ENCODE measurements around the gene UAP1L1. TPM values are rescaled to one million over a fixed set of nuclear protein-coding genes. Genes with fewer than 3 reads are reported as not detected.

Gene UAP1L1
- total RNA-seq, 2 experiments from 2014 or later, result 49.8 to 50.1 TPM

- POLR2A ChIA-PET, result interaction anchor here (0.8 to 1.0 kb wide), 2 partner anchors 10 to 125 kb away, joined by 3 read pairs; no protein-coding TSS in a partner anchor
- CTCF ChIA-PET, result interaction anchor here (0.9 kb wide), 1 partner anchor 11 kb away, joined by 3 read pairs; the partner anchor contains the start of gene MAN1B1
- H3K9me3 Mint-ChIP-seq, result no peaks in the 10 kb centered on the region
- intact Hi-C loops (cut with micrococcal nuclease), result no loop called here
- no peak for ATAC-seq
- no peaks in the 10 kb centered on the region for H3K27me3 Mint-ChIP-seq
- no peak for DNase-seq
- H3K27ac Mint-ChIP-seq, result no peak overlapping the region
- TF ChIP-seq CTCF (IDR thresholded peaks at IDR 0.05), result no peak
- H3K4me3 Mint-ChIP-seq, result no peak overlapping the region
- H3K36me3 Mint-ChIP-seq (ENCODE audit: low read depth), result peaks cover 21% of the 10 kb centered on the region
- H3K4me1 Mint-ChIP-seq (ENCODE audit: low read depth), result peaks cover 23% of the 10 kb centered on the region
These were observed 20.6 kb downstream of the UAP1L1 start for GRCh38 chr9:137097761-137098462.

GRCh38 chr9:137099231-137099630, 21.9 kb downstream of the UAP1L1 start:
- ATAC-seq, result no peak
- POLR2A ChIA-PET, result interaction anchor here (0.7 kb wide), 1 partner anchor 8 kb away, joined by 3 read pairs; no protein-coding TSS in a partner anchor
- no peak for DNase-seq
- Mint-ChIP-seq H3K27me3 (no peaks in the 10 kb centered on the region), H3K36me3 (ENCODE audit: low read depth) (peaks cover 19% of the 10 kb centered on the region), H3K4me1 (ENCODE audit: low read depth) (peaks cover 21% of the 10 kb centered on the region), H3K27ac (no peak overlapping the region), H3K9me3 (no peaks in the 10 kb centered on the region), H3K4me3 (no peak overlapping the region)
- CTCF ChIA-PET, result interaction anchor here (0.6 kb wide), 1 partner anchor 311 kb away, joined by 3 read pairs; no protein-coding TSS in a partner anchor
- intact Hi-C loops (cut with micrococcal nuclease), result no loop called here
- TF ChIP-seq CTCF (IDR thresholded peaks at IDR 0.05), result no peak

DNA sequence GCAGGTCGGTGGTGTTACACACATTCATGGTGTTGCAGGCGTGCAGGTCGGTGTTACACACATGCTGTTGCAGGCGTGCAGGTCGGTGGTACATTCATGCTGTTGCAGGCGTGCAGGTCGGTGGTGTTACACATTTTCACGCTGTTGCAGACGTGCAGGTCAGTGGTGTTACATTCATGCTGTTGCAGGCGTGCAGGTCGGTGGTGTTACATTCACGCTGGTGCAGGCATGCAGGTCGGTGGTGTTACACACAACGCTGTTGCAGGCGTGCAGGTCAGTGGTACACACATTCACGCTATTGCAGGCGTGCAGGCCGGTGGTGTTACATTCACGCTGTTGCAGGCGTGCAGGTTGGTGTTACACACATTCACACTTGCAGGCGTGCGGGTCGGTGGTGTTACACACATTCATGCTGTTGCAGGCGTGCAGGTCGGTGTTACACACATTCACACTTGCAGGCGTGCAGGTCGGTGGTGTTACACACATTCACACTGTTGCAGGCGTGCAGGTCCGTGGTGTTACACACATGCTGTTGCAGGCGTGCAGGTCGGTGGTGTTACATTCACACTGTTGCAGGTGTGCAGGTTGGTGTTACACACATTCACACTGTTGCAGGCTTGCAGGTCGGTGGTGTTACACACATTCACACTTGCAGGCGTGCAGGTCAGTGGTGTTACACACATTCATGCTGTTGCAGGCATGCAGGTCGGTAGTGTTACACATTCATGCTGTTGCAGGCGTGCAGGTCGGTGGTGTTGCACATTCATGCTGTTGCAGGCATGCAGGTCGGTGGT, 26.1 kb downstream of the UAP1L1 start:
- no peak for ATAC-seq
- TF ChIP-seq CTCF (IDR thresholded peaks at IDR 0.05), result no peak
- intact Hi-C loops (cut with micrococcal nuclease), result no loop called here
- POLR2A ChIA-PET, result no interaction called here
- Mint-ChIP-seq H3K27me3 (no peaks in the 10 kb centered on the region), H3K4me3 (no peak overlapping the region), H3K4me1 (ENCODE audit: low read depth) (no peaks in the 10 kb centered on the region), H3K9me3 (no peaks in the 10 kb centered on the region), H3K27ac (no peak overlapping the region), H3K36me3 (ENCODE audit: low read depth) (peaks cover 10% of the 10 kb centered on the region)
- no peak for DNase-seq
- CTCF ChIA-PET, result no interaction called here

DNA sequence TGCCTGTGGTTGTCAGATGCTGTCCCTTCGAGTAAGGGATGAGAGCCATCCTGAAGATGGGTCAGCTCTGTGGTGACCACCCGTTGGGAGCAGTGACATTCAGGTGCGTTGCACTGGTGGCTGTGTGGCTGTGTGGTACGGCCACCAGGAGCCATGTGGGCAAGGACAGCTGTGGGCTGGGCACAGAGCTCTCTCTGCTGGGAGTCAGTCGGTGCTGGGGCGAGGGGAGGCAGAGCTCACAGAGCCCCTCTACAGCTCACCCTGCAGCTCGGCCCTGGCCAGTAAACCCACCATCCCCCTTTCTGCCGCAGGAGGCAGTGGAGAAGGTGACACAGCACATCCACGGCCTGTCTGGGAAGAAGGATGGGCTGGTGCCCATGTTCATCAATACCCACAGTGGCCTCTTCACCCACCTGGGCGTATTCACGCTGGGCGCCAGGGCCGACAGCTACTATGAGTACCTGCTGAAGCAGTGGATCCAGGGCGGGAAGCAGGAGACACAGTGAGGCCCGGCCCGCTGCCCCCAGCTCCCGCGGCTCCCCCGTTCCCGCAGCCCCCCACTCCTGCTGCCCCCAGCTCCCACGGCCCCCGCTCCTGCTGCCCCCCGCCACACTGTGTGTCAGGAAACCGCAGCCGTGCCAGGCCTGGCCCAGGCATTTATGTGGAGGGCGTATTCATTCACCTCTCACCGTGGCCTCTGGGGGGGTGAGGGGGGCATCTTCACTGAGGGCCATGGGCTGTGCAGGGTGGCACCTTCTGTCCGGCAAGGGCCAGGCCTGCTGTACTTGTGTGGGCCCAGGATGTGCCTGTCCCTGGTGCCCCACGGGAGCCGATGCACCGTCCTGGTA, 28.7 kb downstream of the UAP1L1 start:
- no peak overlapping the region for H3K27ac Mint-ChIP-seq
- DNase-seq (no peak), ATAC-seq (no peak)
- intact Hi-C loops (cut with micrococcal nuclease), result no loop called here
- peaks cover 10% of the 10 kb centered on the region for H3K36me3 Mint-ChIP-seq (ENCODE audit: low read depth)
- no peak overlapping the region for H3K4me3 Mint-ChIP-seq
- no peaks in the 10 kb centered on the region for H3K27me3 Mint-ChIP-seq
- CTCF ChIA-PET, result interaction anchor here (1.3 kb wide), 1 partner anchor 108 kb away, joined by 3 read pairs; no protein-coding TSS in a partner anchor
- no peak for TF ChIP-seq CTCF (IDR thresholded peaks at IDR 0.05)
- no peaks in the 10 kb centered on the region for H3K9me3 Mint-ChIP-seq
- POLR2A ChIA-PET, result interaction anchor here (1.3 to 1.4 kb wide), 2 partner anchors 10 to 24 kb away, joined by 5 to 6 read pairs; no protein-coding TSS in a partner anchor
- no peaks in the 10 kb centered on the region for H3K4me1 Mint-ChIP-seq (ENCODE audit: low read depth)

Measured in activated CD8-positive, alpha-beta T cell treated with anti-CD3 and anti-CD28 coated beads for 36 hours (primary cell).